RWPE1 (cell line): ENCODE data around the gene GPR78.
"Not testable (repeated sequence)": the region's sequence is repeated elsewhere in the genome, so short reads cannot be mapped to it uniquely, and the experiment has no call there.

Source experiments
- CTCF ChIA-PET: fragments of 350-600 bp; sonication (Branson Sonifier 250); formaldehyde crosslinking; extraction: SDS; loops from one replicate; lab custom pipeline; 2021; lab: Yijun Ruan, JAX
- POLR2A ChIA-PET: fragments of 400-600 bp; formaldehyde crosslinking; extraction: SDS; loops from one replicate; lab custom pipeline; 2020; ENCODE audit warnings: antibody characterized with exemption; ENCODE audit not compliant: low non-redundant PET; lab: Yijun Ruan, JAX
- DNase-seq: peaks from one replicate; pipeline ENCODE4 v3.0.0; 2012; ENCODE audit warnings: low spot score
- H3K27ac ChIP-seq: fragments of 450-650 bp; 2 replicates; pipeline ENCODE4 v1.5.1; 2017
- CTCF ChIP-seq: fragments of 450-650 bp; conservative IDR thresholded peaks from 2 replicates; pipeline ENCODE4 v1.5.1; 2017; ENCODE audit warnings: low read depth, mild to moderate bottlenecking

The GPR78 gene

DNA sequence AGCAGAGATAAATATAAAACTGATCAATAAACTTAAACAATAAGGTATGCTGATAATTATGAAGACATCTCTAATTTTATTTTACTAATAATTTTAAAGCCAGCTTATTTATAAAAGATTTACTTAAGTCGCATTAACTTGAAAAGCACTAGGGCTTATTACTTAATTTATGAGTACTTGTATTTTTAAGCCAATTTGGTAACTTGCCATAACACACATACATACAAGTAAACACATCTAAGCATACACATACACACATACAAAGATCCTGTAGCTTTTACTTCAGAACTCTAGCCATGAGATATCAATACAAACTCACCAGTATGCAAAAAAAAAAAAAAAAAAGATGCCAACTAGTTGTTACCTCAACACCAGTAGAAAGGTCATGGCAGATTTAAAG, 10.0 kb upstream of the GPR78 start:
- no peak for DNase-seq
- H3K27ac ChIP-seq = no peak overlapping the region
- CTCF ChIA-PET = no interaction called here
- POLR2A ChIA-PET = no interaction called here
- TF ChIP-seq CTCF = no peak

DNA sequence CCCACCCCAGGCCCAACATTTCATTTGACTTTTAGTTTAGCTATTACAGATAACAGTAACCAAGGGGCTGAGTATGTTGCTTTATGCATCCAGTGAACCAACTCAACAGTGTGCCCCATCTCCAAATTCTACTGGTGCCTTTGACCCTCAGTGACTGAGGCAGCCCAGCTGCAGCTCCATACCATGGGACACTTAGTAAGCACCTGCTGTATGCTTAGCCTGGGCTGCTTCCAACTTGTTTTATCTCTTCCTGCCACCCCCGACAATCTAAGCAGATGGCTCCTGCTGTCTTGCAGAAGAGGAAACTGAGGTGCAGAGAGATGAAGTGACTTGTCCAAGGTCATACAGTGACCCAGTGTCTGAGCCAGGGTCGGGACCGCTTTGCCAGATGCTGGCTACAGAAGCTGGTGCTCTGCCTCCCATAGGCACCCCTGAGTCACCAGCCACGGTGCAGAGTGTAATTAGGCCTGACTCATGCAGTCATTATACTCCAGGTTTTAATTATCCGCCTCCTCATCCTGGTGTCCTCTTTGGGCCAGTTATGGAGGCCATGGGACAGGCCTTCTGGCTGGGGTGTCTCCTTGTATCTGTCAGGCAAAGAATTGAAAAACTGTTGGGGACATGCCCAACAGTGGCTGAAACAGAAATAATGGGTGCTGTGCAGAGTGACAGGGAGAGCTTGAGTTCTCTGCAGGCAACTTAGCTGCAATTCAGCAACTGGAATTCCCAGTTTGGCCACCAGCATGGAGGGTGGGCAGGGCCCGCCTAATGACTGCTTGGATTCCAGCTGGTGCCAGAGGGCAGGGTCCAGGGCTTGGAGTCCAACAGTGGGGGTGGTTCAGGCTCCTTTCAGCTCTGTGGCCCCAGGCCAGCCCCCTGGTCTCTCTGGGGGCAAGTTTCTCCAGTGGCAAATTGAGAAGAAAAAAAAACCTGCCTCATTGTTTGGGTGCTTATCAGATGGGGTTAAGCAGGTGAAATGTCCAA, 8.2 kb upstream of the GPR78 start:
- CTCF ChIA-PET = no interaction called here
- DNase-seq = no peak
- no peak for TF ChIP-seq CTCF
- POLR2A ChIA-PET = no interaction called here
- no peak overlapping the region for H3K27ac ChIP-seq

DNA sequence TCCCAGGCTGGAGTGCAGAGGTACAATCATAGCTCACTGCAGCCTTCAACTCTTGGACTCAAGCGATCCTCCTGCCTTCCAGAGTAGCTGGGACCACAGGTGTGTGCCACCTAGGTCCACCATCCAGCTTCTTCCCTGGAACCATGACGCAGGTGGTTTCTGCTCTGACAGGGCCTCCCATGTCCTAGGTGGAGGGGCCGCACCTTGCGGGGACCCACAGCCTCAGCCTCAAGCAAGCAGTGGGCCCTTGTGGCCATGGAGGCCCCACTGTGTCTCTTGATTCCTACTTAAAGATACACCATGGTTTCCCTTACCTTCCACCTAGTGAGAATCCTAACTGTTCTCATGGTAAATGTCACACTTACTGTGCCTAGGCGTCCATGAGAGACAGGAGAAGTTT, 6.9 kb upstream of the GPR78 start:
- TF ChIP-seq CTCF = no peak
- POLR2A ChIA-PET = interaction anchor here (0.6 kb wide), 1 partner anchor 1028 kb away, joined by 3 read pairs; no protein-coding TSS in a partner anchor
- no peak for DNase-seq
- CTCF ChIA-PET = no interaction called here
- no peak overlapping the region for H3K27ac ChIP-seq

GRCh38 chr4:8574796-8575370, 5.3 kb upstream of the GPR78 start:
- POLR2A ChIA-PET = no interaction called here
- no peak for TF ChIP-seq CTCF
- H3K27ac ChIP-seq = no peak overlapping the region
- CTCF ChIA-PET = no interaction called here
- DNase-seq = no peak

GRCh38 chr4:8575457-8575856, 4.7 kb upstream of the GPR78 start:
- no peak overlapping the region for H3K27ac ChIP-seq
- no peak for TF ChIP-seq CTCF
- no peak for DNase-seq
- POLR2A ChIA-PET = no interaction called here
- CTCF ChIA-PET = no interaction called here

GRCh38 chr4:8576591-8576990, 3.6 kb upstream of the GPR78 start:
- POLR2A ChIA-PET, CTCF ChIA-PET, DNase-seq, H3K27ac ChIP-seq: not testable (repeated sequence)

- ChIA-PET POLR2A (no interaction called here), CTCF (no interaction called here)
- H3K27ac ChIP-seq = no peak overlapping the region
- DNase-seq = no peak
- TF ChIP-seq CTCF = no peak
Observed at GRCh38 chr4:8577046-8577445, 3.1 kb upstream of the GPR78 start.
